Immature natural killer cell (primary cell): ENCODE data around the gene CAPG. TPM values are rescaled to one million over a fixed set of nuclear protein-coding genes. Genes with fewer than 3 reads are reported as not detected.
A peak's percentile ranks its signal among the peaks of the same experiment; 100 is the strongest.
"Not testable (repeated sequence)": the region's sequence is repeated elsewhere in the genome, so short reads cannot be mapped to it uniquely, and the experiment has no call there.

Experiments
- DNase-seq, 3 donors: peaks; one replicate each; pipeline ENCODE4 v3.0.0; 2022; ENCODE audit warnings: mixed read lengths in 1 of 3
- H3K27ac Mint-ChIP-seq, 6 donors: one replicate each; pipeline ENCODE4 v1.8.0; 2020; ENCODE audit warnings: mixed read lengths in 6 of 6, mild to moderate bottlenecking in 5 of 6, inconsistent platforms in 4 of 6, moderate library complexity in 3 of 6
- H3K27me3 Mint-ChIP-seq, 3 donors: one replicate each; pipeline ENCODE4 v1.8.0; 2020 to 2021; ENCODE audit warnings: low read depth in 3 of 3, mild to moderate bottlenecking in 3 of 3, mixed read lengths in 3 of 3, moderate library complexity in 3 of 3, inconsistent platforms in 1 of 3
- H3K36me3 Mint-ChIP-seq, 3 donors: one replicate each; pipeline ENCODE4 v1.8.0; 2020; ENCODE audit warnings: mixed read lengths in 3 of 3, inconsistent platforms in 2 of 3, mild to moderate bottlenecking in 2 of 3
- H3K4me1 Mint-ChIP-seq, 2 donors: one replicate each; pipeline ENCODE4 v1.8.0; 2020; ENCODE audit warnings: inconsistent platforms in 2 of 2, mild to moderate bottlenecking in 2 of 2, mixed read lengths in 2 of 2, moderate library complexity in 1 of 2
- H3K4me3 Mint-ChIP-seq, 5 donors: one replicate each; pipeline ENCODE4 v1.8.0; 2020; ENCODE audit warnings: mild to moderate bottlenecking in 5 of 5, mixed read lengths in 5 of 5, inconsistent platforms in 3 of 5, moderate library complexity in 3 of 5
- H3K9me3 Mint-ChIP-seq, 6 donors: one replicate each; pipeline ENCODE4 v1.8.0; 2020; ENCODE audit warnings: mild to moderate bottlenecking in 6 of 6, mixed read lengths in 6 of 6, inconsistent platforms in 4 of 6, moderate library complexity in 3 of 6
- polyA plus RNA-seq, 3 donors: library from polyadenylated mRNA; unstranded; fragments of 300-500 nt; fragmentation: Illumina TruSeq; gene quantifications; one replicate each; pipeline ENCODE4 v1.2.3, GENCODE V29; 2021

The CAPG gene
- polyA plus RNA-seq, 3 donors from 2014 or later: 97.5 to 233 (median 232) TPM

DNA sequence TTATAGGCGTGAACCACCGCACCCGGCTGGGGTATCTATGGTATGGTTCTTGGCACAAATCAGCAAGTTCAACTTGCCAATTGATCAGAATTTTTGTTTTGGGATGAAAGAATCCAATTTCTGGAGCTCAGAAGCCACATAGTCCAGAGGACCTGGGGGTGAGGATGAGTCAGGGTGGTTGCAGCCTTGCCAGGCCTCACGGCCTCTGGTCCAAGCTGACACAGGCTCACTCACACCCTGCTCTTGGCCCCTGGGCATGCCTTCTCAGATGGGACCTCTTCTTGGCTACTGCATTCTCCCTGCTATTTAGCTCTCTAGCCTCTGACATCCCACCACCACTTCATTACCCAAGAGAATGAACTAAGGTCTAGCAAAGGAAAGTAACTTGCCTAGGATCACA lies 16.3 kb downstream of the CAPG start:
- Mint-ChIP-seq H3K9me3 (peaks cover 0 to 2% (median 0%) of the 10 kb centered on the region in 6 donors), H3K36me3 (peaks cover 0 to 10% (median 4%) of the 10 kb centered on the region in 3 donors), H3K27ac (peak overlapping the region in 1 of 6 donors; percentile 70), H3K4me3 (no peak overlapping the region), H3K4me1 (peaks cover 13 to 22% of the 10 kb centered on the region in 2 donors), H3K27me3 (no peaks in the 10 kb centered on the region)
- DNase-seq: no peak

DNA sequence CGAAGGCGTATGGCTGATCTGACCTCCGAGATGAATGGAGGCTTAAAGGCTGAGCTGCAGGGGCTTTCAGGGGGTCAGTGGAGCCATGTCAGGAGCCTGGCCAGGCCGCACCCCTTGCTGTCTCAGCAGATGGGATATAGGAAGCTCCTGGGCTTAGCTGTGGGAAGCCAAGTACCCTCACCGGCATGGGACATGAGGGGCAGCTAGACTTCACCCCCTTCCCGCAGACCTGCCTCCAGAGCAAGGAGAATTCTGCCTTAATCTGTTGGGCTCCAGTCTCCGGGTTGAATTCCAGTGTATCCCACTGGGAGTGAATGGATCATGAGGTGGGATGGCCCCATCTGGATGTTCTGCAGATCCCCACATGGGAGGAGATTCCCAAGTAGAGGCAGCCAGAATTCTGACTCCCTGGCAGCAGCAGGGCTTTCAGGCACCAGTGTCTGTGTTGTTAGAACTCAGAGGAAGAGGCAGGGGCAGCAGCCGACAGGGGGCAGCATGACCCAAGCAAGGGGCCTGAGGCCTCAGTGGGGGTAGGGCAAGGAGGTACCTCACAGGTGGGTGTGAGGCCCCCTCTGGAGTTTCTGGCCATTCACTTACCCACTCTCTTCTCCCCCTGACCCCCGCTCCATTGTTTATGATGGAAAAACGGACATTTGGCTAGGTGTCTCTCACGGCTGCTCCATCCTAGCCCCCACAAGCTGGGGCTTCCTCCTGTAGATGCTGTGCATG lies 19.1 kb downstream of the CAPG start:
- H3K36me3 Mint-ChIP-seq: peaks cover 0 to 14% (median 4%) of the 10 kb centered on the region in 3 donors
- no peaks in the 10 kb centered on the region for H3K27me3 Mint-ChIP-seq
- H3K27ac Mint-ChIP-seq: no peak overlapping the region
- DNase-seq: peak; percentile 55 to 59 (median 59)
- H3K4me3 Mint-ChIP-seq: no peak overlapping the region
- no peaks in the 10 kb centered on the region for H3K9me3 Mint-ChIP-seq
- H3K4me1 Mint-ChIP-seq: peaks cover 13 to 22% of the 10 kb centered on the region in 2 donors

DNA sequence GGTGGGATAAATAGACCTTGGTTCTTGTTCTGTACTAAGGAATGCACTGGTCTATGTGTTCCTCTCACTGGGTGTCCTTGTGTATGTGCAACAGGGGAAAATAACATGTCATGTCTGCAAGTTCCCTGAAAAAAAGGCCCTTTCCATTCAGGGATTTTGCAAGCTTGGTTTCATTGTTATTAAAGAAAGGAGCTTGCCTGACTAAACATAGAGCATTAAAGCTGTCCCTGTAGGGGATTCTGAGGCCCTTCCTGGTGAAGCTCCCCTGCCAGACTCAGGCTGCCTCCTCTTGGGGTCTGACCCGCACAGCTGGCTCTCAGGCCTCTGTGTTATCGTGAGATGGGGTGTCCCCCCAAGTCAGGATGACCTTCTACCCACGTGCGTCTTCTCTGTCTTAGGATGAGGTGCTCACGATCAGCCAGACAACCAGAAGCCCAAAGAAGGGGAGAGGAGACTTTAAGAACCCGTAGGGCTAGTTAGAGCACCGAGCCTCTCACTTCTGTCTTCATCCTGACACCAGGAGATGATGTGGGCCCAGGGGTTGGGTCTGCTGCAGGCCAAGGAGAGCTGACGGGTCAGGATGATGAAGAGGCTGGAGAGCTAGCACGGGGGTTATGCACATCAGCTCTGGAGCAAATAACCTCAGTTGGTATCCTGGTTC lies 21.2 kb downstream of the CAPG start:
- H3K4me1 Mint-ChIP-seq: peaks cover 13 to 21% of the 10 kb centered on the region in 2 donors
- peaks cover 10 to 30% (median 11%) of the 10 kb centered on the region in 3 donors for H3K36me3 Mint-ChIP-seq
- DNase-seq: no peak
- no peaks in the 10 kb centered on the region for H3K27me3 Mint-ChIP-seq
- H3K27ac Mint-ChIP-seq: peak overlapping the region in 1 of 6 donors; percentile 18
- H3K9me3 Mint-ChIP-seq: no peaks in the 10 kb centered on the region
- no peak overlapping the region for H3K4me3 Mint-ChIP-seq

DNA sequence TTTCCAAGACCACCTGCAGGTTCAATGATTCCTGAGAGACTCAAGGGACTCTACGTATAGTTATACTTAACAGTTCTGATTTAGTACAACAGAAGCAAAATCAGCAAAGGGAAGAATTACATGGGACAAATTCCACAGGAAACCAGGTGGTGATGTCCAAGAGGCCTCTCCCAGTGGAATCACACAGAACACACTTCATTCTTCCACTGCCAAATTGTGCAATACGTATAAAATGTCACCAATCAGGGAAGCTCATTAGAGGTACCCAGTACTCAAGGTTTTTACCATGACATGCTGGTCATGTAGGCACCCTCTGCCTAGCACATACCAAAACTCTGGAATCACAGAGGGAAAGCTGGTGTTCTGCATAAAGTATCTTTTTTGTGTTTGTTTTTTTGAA lies 22.4 kb downstream of the CAPG start:
- DNase-seq: no peak
- Mint-ChIP-seq H3K9me3 (no peaks in the 10 kb centered on the region), H3K4me1 (peaks cover 6 to 15% of the 10 kb centered on the region in 2 donors), H3K27me3 (no peaks in the 10 kb centered on the region), H3K36me3 (peaks cover 8 to 36% (median 10%) of the 10 kb centered on the region in 3 donors), H3K27ac (no peak overlapping the region), H3K4me3 (no peak overlapping the region)

DNA sequence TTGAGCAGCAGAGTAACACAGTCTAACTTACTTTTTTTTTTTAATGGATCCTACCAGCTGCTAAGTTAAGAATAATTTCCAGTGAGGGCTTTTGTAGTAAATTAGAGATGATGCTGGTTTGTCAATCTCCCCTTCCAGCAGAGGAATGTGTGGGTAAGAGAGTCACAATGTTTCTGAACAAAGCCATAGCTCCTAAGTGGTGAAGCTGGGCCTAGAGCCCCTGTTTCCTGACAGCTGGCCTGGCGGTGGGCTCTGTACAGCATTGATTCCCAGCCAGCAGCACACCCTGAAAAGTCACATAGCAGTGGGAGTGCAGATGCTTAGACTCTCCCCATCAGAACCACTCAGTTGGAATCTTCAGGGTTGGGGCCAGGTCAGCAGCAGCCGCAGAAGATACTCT lies 24.4 kb downstream of the CAPG start:
- Mint-ChIP-seq H3K4me1 (no peaks in the 10 kb centered on the region), H3K4me3 (no peak overlapping the region), H3K9me3 (no peaks in the 10 kb centered on the region), H3K27me3 (no peaks in the 10 kb centered on the region), H3K27ac (no peak overlapping the region), H3K36me3 (peaks cover 10 to 40% (median 11%) of the 10 kb centered on the region in 3 donors)
- no peak for DNase-seq

DNA sequence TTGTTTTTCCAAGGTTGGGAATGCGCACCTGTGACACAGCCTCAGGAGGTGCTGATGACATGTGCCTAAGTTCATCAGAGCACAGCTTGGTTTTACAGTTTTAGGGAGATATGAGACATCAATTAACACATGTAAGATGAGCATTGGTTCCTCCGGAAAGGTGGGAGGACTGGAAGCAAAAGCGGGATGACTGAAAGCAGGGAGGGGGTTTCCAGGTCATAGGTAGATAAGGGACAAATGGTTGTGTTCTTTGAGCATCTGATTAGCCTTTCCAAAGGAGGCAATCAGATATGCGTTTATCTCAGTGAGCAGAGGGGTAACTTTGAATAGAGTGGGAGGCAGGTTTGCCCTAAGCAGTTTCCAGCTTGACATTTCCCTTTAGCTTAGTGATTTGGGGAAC lies 26.3 kb downstream of the CAPG start:
- Mint-ChIP-seq H3K27me3 (no peaks in the 10 kb centered on the region), H3K36me3 (peaks cover 22 to 41% (median 28%) of the 10 kb centered on the region in 3 donors), H3K9me3 (no peaks in the 10 kb centered on the region), H3K4me3 (no peak overlapping the region), H3K27ac (peak overlapping the region in 2 of 6 donors; percentile 5 to 75), H3K4me1 (no peaks in the 10 kb centered on the region)
- DNase-seq: no peak

DNA sequence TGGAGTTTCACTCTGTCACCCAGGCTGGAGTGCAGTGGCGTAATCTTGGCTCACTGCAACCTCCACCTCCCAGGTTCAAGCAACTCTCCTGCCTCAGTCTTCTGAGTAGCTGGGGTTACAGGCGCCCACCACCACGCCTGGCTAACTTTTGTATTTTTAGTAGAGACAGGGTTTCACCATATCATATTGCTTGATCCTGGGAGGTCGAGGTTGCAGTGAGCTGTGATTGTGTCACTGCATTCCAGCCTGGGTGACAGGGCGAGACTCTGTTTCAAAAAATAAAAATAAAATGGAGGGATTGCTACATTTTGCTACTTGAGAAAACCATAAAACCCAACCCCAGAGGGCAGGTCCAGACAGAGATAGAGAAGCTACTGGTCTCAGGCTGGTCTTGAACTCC lies 27.0 kb downstream of the CAPG start:
- DNase-seq, H3K4me1 Mint-ChIP-seq, H3K27me3 Mint-ChIP-seq: not testable (repeated sequence)

DNA sequence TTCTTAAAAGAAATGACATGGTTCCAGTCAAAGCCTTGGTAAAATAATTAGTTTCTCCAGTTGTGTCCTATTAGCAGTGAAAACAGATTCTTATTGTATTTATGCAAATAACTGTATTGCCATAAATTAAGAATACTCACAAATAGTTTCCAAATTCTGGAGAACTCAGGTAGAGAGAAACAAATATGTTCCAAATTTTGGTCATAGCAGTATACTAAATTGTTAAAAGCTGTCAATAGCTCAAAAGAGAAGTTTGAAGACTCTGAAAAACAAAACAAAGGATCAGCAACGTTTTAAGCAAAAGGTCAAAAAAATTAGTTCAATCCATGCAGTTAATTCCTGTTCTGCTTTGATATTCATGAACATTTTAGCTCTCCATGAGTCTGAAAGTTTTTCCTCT lies 30.1 kb downstream of the CAPG start:
- no peaks in the 10 kb centered on the region for H3K9me3 Mint-ChIP-seq
- H3K27ac Mint-ChIP-seq: no peak overlapping the region
- no peaks in the 10 kb centered on the region for H3K27me3 Mint-ChIP-seq
- H3K4me1 Mint-ChIP-seq: no peaks in the 10 kb centered on the region
- no peak overlapping the region for H3K4me3 Mint-ChIP-seq
- DNase-seq: no peak
- peaks cover 38 to 47% (median 46%) of the 10 kb centered on the region in 3 donors for H3K36me3 Mint-ChIP-seq

More for the DNA sequence above, 27.0 kb downstream of the CAPG start:
- not testable (repeated sequence) for H3K9me3 Mint-ChIP-seq, H3K27ac Mint-ChIP-seq, H3K4me3 Mint-ChIP-seq
- H3K36me3 Mint-ChIP-seq: peaks cover 29 to 48% (median 35%) of the 10 kb centered on the region in 3 donors

DNA sequence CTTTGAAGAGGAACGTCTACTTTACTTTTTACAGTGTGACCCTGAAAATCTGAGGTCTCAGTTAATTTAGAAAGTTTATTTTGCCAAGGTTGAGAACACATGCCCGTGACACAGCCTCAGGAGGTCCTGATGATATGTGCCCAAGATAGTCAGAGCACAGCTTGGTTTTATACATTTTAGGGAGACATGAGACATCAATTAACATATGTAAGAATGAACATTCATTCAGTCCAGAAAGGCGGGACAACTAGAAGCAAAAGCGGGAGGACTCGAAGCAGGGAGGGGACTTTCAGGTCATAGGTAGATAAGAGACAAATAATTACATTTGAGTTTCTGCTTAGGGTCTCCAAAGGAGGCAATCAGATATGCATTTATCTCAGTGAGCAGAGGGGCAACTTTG lies 31.9 kb downstream of the CAPG start:
- H3K27ac Mint-ChIP-seq: no peak overlapping the region
- H3K27me3 Mint-ChIP-seq: no peaks in the 10 kb centered on the region
- no peak overlapping the region for H3K4me3 Mint-ChIP-seq
- H3K36me3 Mint-ChIP-seq: peaks cover 38 to 48% (median 42%) of the 10 kb centered on the region in 3 donors
- H3K4me1 Mint-ChIP-seq: no peaks in the 10 kb centered on the region
- DNase-seq: no peak
- no peaks in the 10 kb centered on the region for H3K9me3 Mint-ChIP-seq

DNA sequence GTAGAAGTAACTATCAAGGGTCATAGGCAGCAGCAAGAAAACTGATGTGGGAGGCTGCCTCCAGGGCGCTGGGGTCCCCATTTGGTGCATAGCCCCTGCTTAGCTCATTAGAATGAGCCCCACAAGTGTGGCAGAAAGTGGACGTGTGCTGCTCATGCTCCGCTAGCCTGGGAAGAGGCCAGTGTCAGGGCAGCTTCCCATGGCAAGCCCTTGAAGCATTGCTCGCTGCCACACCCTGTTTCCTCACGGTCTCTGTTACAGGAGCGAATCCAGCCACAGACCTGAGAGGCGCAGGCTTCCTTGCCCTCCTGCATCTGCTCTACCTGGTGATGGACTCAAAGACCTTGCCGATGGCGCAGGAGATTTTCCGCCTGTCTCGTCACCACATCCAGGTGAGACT lies 33.1 kb downstream of the CAPG start:
- Mint-ChIP-seq H3K27me3 (no peaks in the 10 kb centered on the region), H3K9me3 (no peaks in the 10 kb centered on the region), H3K4me1 (no peaks in the 10 kb centered on the region), H3K36me3 (peaks cover 40 to 51% (median 46%) of the 10 kb centered on the region in 3 donors), H3K27ac (no peak overlapping the region), H3K4me3 (no peak overlapping the region)
- no peak for DNase-seq

DNA sequence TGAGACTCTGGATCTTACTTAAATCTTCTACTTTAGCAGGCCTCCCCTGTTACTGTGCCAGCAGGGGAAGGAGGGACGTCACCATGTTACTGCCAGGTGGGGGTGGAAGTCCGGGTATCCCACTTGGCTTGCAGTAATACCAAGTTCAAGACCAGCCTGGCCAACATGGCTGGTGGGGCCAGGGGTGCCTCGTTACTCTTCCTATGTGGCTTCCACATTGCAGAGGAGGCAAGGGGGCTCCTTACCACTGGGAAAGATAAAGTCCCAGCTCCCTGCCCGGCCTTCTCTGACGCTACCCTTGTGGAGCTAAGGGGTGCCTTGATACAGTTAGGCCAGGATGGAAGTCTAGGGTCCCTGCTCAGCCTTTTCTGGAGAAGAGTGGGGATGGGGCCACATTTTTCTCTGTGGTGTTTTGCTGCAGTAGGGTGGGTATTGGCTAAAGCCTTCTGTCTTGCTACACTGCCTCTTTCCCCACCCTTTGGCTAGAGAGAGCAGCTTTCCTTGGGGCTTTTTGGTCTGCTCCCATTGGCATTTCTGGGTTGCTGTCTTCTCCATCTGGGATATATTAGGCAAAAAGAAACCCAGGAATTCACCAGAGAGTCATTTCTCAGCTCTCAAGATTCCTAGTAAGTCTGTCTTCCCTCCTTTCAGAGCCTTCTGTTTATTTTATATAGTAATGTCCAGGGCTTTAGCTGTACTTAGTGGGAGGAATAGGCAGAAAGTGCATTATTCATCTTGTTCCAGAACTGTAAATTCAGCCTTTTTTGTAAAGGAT lies 33.7 kb downstream of the CAPG start:
- Mint-ChIP-seq H3K4me1 (no peaks in the 10 kb centered on the region), H3K9me3 (no peaks in the 10 kb centered on the region), H3K27ac (peak overlapping the region in 1 of 6 donors; percentile 12), H3K4me3 (no peak overlapping the region), H3K36me3 (peaks cover 41 to 51% (median 47%) of the 10 kb centered on the region in 3 donors), H3K27me3 (no peaks in the 10 kb centered on the region)
- no peak for DNase-seq

DNA sequence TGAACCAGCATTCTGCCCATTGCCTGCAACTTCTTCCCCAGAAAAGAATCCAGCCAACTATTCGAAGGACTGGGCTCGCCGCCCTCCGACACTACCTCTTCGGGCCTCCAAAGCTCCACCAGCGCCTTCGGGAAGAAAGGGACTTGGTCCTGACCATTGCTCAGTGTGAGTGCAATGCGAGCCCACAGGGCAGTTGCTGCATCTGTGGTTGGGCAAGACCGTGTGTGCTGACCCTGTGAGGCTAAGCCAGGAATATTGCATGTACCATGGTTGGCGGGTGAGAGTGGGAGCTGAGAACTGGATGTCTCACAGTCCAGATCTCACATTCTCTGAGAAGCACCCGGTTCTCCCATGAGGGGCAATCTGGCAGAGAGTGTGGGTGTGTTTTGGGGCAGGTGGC lies 39.1 kb downstream of the CAPG start:
- H3K9me3 Mint-ChIP-seq: no peaks in the 10 kb centered on the region
- H3K4me3 Mint-ChIP-seq: no peak overlapping the region
- DNase-seq: no peak
- H3K27me3 Mint-ChIP-seq: peaks cover 0 to 2% (median 0%) of the 10 kb centered on the region in 3 donors
- no peak overlapping the region for H3K27ac Mint-ChIP-seq
- peaks cover 17 to 27% (median 26%) of the 10 kb centered on the region in 3 donors for H3K36me3 Mint-ChIP-seq
- H3K4me1 Mint-ChIP-seq: no peaks in the 10 kb centered on the region

DNA sequence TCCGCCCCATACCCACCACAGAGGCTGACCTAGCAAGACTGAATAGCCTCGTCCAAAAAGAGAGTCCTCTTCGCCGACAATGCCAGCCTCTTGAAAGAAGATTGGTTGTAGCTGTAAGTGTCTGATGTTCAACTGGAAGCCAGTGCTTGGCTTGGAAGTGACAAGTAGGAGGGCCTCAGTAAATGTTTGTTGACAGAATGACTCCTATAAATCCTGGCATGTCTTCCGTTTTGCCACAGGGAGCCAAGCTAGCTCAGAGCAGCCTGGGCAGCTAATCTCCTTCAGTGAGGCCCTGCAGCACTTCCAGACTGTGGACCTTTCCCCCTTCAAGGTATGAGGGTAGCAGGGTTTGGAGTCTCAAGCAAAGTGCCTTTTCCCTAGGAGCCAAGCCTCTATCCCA lies 40.7 kb downstream of the CAPG start:
- Mint-ChIP-seq H3K27ac (no peak overlapping the region), H3K27me3 (peaks cover 0 to 2% (median 0%) of the 10 kb centered on the region in 3 donors), H3K9me3 (no peaks in the 10 kb centered on the region), H3K36me3 (peaks cover 8 to 28% (median 22%) of the 10 kb centered on the region in 3 donors), H3K4me1 (no peaks in the 10 kb centered on the region), H3K4me3 (no peak overlapping the region)
- DNase-seq: no peak

DNA sequence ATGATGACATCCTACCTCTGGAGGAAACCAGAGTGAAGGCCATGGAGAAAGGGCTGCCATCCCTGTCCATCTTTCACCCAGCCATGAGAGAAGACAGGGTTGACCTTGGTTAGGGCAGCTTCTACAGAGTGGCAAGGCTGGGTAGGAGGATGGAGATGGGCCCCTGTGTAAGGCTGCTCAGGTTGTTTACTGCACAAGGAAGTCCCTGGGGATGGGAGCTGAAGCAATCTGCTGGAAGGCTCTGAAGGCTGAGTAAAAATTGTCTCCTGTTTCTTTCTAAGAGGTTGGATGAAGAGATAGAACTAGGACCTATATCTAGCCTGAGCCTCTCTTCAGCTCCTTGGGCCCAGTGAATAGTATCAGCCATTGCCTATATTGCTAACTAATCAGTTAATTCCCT lies 41.2 kb downstream of the CAPG start:
- H3K27me3 Mint-ChIP-seq: peaks cover 0 to 2% (median 0%) of the 10 kb centered on the region in 3 donors

More for the DNA sequence above, 41.2 kb downstream of the CAPG start:
- Mint-ChIP-seq H3K27ac (no peak overlapping the region), H3K4me3 (no peak overlapping the region), H3K9me3 (no peaks in the 10 kb centered on the region), H3K4me1 (no peaks in the 10 kb centered on the region), H3K36me3 (peaks cover 7 to 25% (median 20%) of the 10 kb centered on the region in 3 donors)
- no peak for DNase-seq
